HG03064 (cell line): Measurements from ENCODE around the gene TMEM39A.

ENCODE experiments used
- ATAC-seq: cut with Tn5 transposase; IDR thresholded peaks from one replicate; pipeline ENCODE4 v1.9.1; 2021; ENCODE audit warnings: low read depth; ENCODE audit not compliant: unreplicated experiment

TMEM39A gene

DNA sequence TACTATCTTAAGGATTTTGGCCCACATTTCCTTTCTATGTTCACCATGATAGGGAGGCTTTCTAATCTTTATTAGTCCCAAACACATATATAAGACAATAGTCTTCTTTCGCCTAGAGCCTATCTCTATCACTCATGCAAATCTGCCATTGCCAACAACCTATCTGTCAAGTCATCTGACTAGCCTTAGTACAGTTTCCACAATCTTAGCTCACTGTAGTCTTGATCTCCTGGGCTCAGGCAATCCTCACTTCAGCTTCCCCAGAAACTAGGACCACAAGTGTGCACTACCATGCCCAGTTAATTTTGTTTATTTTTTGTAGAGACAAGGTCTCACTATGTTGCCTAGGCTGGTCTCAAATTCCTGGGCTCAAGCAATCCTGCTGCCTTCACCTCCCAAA, 6.9 kb downstream of the TMEM39A start:
- no peak for ATAC-seq

DNA sequence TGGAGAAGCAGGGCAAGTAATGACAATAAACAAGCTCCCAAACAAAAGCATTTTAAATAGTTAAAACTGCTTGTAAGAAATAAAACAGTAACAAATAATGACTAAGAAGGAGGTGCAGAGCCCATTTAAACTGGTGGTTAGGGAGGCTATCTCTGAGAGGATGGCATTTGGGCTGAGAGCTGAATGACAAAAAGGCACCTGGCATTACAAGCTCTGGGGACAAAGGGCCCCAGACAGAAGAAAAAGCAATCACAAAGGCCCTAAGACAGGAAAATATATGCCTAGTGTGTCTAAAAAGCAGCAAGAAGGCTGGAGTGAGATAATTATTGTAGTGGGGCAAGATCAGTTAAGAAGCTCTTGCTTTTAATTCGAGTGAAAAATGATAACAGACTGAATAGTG, 9.6 kb downstream of the TMEM39A start:
- no peak for ATAC-seq

DNA sequence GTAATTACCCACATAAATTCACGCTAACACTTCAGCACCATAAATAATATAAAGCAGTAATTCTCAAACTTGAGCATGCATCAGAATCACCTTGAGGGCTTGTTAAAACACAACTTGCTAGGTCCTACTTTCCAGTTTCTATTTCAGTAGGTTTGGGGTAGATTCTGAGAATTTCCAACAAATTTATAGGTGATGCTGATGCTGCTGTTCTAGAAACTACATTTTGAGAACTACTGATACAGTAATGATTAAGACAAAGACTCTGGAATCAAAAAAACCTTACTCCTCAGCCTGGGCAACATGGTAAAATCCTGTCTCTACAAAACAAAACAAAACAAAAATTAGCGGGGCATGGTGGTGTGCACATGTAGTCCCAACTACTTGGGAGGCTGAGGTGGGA, 18.8 kb downstream of the TMEM39A start:
- no peak for ATAC-seq

DNA sequence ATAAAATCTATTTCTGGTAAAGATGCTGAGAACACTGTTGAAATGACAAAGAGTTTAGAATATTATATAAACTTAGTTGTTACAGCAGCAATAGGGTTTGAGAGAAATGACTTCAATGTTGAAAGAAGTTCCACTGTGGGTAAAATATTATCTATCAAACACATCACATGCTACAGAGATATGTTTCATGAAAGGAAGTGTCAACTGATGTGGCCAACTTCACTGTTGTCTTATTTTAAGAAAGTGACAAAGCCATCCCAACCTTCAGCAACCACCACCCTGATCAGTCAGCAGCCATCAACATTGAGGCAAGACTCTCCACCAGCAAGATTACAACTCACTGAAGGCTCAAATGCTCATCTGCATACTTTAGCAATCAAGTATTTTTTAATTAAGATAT, 20.2 kb downstream of the TMEM39A start:
- ATAC-seq: no peak

DNA sequence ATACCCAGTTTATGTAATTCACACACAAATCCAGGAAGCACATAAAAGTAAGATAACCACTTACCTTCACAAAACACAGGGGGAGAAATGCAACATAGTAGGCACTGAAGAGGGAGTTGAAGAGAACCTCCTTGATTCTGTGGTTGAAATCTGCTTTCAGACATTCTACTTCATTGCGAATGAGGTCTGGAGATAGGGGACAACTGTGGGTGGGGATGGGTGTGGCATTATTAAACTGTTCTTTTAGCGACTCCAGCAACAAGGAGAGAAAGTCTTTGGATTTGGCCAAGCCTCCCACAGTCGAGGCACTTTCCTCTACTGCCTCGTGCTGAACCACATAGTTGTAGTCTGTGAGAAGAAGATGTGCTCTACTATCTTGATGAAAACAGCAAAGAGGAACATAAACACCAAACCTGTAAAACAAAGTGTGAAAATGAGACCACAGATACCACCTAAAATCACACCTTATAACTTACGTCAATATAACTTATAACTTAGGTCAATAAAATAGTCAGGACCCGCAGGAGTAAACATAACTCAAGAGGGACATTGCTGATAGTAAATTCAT, 25.6 kb downstream of the TMEM39A start:
- ATAC-seq: no peak

DNA sequence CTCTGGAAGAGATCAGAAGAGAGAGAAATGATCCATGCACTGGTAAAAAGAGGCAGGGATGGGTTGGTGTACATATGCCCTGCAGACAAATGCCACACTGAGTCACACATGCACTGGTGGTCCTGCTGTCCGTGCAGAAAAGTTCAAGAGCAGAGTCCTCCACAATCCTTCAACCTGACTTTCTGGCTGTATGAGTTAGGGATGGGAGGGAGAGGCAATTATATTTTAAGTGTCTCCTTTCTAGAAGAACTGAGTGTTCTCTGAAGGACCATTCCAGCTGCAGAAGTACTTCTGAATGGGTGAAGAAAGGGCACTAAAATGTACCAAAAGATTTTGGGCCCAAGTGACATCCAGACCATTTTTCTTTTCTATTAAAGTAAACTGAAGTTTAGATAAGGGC, 26.4 kb downstream of the TMEM39A start:
- ATAC-seq: no peak

DNA sequence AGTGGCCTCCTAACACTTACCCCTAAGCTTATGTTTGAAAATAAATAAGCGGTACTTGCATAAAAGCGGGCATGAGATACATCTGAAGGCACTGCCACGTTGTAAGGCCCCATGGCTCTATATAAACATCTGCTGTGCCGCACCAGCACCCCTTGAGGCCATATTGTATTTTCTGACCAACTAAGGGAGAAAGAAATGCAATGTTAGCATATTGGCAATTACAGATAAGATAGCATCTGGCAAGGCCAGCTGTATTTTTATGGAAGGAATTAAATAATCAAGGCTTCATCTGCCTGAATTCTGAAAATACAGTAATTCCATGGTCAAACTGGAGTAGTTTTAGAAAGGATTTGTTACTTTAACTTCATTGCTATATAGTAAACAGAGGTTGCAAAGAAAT, 28.7 kb downstream of the TMEM39A start:
- no peak for ATAC-seq

DNA sequence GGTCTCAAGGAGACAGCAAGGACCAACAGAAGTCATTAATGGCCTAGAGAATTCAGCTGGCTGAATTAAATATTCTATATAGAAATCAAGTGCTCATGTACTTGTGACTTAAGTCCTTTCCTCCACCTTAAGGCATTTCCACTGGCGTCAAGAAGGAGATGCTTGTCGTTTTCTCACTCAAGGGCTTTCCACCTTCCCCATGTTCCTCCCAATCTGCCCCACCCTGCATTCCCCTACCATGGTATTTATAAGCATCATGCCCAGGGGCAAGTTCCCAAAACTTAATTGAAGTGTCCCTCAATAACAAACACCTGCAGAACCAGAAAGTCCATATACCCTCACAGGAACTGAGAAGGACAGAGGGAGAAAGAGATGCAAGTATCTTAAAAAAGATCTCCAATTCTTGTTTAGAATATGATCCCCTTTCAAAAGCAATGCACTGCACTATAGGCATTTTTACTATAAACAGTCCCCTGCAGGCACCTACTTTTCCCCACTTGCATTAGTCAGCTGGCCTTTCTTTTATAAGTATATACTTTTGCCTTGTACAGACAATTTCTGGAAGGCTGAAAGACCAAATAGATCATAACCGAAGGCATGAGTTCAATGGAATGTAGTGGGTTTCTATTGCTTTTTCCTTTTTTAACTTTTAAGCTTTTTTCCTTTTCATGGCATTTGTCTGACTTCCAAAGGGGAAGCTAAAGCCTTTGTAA, 29.6 kb downstream of the TMEM39A start:
- no peak for ATAC-seq

DNA sequence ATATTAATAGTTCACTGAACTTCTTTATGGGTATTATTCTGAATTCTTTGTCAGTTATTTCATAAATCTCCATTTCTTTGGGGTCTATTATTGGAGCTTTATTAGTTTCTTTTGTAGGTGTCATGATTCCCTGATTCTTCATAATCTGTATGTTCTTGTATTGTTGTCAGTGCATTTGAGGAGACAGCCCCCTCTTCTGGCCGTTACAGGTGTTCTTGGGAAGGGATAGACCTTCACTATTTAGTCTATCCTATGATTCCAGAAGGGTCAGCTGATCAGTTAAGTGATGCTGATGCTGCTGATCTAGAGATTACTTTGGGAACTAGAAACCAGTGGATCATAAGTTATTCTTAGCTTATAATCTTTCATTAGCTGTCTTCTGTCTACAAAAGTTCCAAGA, 34.9 kb downstream of the TMEM39A start:
- no peak for ATAC-seq

DNA sequence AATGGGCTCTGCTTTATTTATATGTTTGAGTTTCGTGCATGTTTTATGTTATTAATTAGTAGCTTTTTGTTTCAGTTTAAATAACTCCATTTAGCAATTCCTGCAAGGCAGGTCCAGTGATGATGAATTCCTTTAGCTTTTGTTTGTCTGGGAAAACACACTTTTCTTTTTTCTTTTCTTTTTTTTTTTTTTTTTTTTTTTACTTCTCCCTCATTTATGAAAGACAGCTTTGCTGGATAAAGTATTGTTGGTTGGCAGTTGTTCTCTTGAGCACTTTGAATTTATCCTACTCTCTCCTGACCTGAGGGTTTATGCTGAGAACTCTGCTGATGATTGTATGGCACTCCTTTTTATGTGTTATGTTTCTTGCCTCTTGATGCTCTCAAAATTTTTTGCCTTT, 35.7 kb downstream of the TMEM39A start:
- ATAC-seq: no peak

DNA sequence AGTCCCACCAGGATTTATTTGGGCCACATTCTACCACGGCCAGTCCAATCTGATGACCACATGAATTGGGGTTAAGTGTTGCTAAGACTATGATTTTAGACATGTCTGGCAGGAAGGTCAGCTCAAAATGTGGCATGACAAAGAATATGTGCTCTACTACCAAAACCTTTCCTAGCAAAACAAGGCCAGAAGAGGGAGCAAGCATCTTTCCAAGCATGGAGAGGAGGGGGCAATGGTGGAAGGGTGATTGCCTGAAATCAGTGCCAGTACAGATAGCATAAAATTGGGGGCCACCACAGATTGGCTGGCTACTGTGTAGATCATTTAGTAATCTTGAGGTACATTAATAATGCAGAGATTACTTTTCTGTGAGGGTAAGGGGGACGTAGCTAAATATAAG, 43.2 kb downstream of the TMEM39A start:
- no peak for ATAC-seq

DNA sequence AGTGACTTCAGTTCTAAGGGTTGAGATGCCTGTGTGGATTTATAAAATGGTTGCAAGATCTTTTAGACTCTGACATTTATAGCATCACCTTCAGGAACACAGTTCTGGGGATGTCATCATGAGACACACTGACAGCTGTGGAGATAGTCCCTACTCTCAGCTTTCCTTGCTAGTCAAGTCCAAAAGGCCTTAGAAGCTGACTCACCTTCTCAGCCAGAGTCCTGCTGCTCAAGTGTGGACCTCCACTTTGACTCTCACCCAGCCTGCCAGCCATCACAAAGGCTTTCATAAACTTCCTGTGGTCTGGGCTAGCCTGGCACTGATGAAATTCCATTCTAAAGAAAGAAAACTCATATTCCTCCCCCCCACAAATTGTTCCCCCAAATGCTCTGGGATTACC, 44.8 kb downstream of the TMEM39A start:
- ATAC-seq: no peak

DNA sequence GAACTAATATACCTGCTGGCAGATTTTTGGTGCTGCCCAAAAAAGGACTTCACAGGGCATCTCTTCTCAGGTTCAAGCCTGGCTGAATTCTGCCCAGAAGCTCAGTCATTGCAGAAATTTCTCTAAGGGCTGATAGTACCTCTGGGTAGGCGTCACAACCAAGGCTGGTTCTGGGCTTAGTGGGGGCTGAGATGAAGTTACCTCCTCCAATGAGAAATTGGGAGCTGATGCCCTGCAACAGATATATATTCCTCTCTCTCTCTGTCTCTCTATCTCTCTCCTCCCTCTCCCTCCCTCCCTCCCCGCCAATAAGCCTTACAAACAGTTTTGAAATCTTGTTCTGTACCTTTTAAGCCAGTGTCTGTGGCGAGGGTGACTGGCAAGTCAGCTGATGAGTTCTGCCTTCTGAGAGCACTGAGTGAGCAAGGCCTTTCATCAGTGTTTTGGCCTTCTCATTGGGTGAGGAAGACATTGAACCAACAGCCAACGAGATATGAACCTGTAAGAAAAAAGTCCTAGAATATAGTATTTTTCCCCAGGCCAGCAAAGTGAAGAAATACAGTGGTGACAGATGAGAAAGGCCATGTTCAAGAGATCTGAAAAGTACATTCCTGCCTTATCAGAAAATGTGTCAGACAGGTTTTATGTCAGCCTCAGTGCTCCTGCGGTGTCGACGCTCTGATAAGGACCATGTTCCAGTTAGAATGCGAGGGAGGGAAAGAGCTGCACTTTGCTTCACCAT, 45.5 kb downstream of the TMEM39A start:
- ATAC-seq: no peak

DNA sequence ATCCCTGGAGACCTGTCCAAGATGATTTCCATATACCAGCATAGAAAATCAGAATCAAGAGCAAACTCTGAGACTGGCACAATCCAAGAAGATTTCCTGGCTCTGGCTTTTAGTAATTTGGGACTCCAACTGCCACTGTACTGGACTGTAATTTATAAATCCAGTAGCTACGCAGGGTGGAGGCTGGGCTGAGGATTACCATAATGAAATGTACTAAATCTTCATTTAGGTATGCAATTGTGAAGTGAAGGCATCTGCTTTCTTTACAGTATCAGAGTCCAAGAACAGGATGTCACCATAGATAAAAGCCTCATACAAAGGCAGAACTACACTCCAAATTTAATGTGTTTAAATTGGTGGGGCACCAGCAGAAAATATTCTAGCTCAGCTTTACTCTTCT, 46.5 kb downstream of the TMEM39A start:
- no peak for ATAC-seq

DNA sequence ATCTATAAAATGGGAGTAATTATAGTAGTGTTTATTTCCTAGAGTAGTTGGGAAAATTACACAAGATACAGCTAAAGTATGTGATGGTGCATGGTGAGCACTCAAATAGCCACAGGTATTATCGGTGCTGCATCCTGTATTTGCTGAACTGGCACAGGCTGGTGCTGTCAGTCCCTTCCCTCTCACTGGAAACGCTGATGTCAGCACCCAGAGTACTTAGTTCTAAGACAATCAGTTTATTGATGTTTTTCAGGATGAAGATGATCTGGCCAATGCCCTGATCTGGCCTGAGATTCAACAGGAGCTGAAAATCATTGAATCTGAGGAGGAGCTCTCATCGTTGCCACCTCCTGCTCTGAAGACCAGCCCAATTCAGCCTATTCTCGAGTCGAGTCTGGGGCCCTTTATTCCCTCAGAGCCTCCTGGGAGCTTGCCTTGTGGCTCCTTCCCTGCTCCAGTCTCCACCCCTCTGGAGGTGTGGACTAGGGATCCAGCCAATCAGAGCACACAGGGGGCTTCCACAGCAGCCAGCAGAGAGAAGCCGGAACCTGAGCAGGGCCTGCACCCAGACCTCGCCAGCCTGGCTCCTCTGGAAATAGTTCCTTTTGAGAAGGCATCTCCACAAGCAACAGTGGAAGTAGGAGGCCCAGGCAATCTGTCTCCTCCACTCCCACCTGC, 49.7 kb downstream of the TMEM39A start:
- no peak for ATAC-seq

DNA sequence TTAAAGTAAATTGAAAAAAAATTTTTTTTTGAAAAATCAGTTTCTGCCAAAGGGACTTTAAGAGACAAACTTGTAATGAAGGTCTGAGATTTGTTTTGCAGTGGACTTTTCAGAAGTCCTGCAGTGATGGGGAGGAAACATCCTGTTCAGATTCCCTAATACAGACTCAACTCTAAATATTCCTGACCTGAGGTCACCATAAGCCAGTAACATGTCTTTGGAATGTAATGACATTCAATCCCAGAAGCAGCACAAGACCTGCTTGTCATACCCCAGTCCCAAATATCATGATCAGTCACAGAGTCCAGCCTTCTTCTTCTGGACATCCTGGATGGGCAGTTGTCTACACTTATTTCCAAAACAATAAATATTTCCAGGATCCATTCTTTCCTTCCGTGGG, 53.6 kb downstream of the TMEM39A start:
- ATAC-seq: no peak

DNA sequence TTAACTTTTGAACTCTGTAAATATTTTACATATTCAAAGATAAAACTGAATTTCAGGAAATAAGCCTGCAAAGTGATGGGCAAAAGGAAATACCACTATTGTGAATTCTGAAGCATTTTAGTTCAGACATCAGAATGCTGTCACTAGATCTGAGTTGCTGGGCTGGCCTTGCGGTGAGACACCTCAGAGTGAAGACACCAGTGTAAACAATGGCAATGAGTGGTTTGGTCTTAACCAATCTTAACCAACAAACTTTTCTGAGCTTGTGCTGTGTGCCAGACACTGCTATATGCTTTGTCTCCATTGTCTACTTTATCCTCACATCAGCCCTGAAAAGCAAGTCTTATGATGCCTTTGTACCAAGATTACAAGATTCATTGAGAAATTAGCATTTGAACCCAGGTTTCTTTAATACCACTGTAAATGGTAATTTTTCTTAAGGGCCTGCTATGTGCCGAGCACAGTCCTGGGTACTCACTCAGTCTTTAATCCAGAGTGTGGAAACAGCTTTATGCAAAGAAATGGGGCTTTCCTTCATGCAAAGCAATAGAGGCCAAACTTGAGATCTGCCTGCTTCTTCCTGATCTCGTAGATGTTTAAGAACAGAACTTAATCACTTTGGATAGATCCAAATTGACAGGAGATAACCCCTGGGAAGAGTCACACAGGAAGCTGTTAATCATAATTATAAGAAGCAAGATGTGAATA, 55.0 kb downstream of the TMEM39A start:
- ATAC-seq: no peak

DNA sequence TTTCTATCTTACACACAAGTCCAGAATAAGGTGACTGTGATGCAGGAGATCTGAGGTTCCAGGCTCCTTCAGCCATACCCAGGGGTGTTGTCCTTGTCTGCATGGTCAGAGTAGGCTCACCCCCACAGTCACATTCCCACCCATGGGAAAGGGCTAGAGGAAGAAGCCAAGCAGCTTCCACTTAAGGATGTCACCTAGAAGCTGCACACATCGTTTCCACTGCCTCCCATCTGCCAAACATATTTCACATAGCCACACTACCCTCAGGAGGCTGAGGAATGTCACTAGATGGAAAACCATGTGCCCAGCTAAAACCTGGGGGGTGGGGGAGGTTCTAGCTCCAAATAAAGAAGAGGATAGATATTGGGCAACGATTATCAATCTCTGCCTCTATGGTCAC, 58.1 kb downstream of the TMEM39A start:
- no peak for ATAC-seq

DNA sequence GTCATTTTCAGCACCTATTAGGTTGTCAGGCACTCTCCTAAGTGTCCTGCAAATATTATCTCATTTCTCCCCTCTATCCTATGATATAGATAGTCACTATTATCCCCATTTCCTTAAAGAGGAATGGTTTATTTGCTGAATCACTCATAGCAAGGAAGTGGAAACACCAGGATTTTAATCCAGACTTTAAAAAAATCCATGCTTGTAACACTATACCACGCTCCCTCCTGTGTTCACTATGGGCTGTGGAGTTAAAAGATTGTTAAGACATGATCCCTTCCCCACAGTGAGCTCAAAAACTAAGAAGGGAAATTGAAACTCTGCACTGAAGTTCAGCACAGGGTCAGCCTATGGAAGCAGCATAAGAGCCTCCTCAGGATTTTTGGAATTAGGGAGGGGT, 60.2 kb downstream of the TMEM39A start:
- ATAC-seq: no peak

DNA sequence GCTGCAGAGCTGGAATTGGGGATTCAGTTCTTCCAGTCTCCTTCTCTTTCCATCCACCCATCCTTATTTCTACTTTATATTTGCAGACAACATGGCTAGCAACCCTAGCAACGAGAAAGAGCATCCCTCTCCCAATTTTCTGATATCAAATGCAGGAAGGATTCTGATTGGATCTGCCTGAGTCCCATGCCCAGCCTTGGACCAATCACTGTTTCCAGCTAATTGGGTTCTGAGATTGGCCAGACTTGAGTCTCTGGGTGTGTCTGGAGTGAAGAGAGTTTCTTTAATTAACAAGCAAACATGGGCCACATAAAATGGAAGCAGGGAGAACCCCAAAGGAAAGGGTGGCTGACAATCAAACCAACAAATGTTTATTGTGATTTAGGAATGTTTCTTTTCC, 60.6 kb downstream of the TMEM39A start:
- ATAC-seq: no peak
